NCI-H1694 treated with DMSO at 0.1 percent for 48 hours (cell line): ENCODE results near the gene CHCHD1.
"Not testable (repeated sequence)": the region's sequence is repeated elsewhere in the genome, so short reads cannot be mapped to it uniquely, and the experiment has no call there.

ENCODE experiments used
- DNase-seq: peaks from one replicate; lab custom pipeline; 2025; lab: John Stamatoyannopoulos, UW

The CHCHD1 gene

DNA sequence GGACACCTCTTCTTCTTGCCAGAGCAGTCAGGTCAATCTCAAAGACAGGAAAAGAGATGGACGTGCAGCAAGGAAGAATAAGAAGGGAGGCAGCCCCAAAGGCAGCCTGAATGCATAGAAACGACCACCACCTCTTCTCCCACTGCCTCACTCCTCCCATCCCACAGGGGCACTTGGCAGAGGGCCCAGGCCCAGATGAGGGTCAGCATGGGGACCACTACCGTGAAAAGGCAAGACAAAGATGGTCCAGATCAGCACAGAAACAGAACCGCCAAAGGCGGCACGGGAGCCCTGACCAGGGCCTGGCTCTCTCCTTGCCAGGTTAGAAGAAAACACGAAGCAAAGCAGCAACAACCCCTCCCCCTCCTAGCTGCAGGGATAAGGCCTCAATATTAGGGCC is 31.5 kb downstream of the CHCHD1 start:
- DNase-seq = no peak

DNA sequence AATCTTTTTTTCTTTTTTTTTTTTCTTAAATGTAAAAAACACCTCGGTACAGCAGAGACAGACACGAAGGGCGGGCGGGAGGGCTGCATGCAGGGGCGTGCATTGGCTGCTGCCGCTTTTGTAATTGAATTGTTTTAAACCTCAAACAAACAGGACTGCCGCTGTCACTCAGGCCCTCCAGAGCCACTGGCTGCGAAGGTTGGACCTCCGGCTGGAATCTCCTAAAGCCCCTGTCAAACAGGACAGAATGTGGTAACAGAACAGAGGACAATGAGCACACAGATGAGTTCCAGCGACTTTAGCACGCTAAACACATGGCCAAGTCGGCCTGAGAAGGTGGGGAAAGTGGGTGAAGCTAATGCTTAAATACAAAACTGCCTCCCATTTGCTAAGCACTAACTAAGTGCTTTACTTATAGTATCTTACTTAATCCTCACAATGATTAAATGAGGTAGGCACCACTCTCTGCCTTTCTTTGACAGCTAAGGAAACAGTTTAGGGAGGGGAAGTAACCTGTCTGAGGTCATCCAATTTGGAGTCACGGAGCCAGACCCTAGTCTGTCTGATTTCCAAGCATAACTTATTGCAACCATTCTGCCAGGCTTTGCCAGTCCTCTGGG is 32.5 kb downstream of the CHCHD1 start:
- no peak for DNase-seq

DNA sequence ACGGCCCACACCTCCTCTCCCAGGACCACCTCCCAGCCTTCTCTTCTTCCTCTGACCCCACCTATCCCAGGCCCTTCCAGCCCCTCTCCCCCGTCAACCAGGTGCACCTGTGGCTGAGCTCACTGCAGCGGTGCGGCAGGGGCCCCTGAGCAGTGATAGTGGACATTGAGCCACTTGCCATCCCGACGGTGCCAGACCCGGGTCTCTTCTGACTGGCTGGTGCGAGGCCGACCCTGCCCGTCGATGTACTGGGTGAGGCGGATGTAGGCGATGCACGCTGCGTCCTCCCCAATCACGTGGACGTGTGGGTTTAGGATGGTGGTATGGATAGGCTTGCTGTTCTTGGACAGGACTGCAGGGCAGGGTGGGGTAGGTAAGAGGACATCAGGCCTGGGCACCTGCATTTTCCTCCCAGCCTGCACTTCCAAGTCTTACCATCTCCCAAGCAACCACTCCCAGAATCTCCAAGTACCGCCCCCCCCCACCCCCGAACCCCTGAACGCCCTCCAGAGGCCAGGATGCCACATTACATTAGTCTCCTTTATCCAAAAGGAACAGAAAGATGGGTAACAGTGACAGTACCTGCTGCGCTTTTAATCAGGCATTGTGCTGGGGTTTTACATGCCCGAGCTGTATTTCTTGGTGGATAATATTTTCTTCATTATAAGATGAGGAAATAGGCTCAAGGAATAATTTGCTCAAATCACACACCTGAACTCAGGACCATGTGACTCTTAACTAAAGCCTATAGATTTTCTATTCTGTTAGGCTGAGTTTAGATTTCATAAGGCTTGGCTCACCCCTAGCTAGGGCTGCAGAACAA is 33.3 kb downstream of the CHCHD1 start:
- no peak for DNase-seq

DNA sequence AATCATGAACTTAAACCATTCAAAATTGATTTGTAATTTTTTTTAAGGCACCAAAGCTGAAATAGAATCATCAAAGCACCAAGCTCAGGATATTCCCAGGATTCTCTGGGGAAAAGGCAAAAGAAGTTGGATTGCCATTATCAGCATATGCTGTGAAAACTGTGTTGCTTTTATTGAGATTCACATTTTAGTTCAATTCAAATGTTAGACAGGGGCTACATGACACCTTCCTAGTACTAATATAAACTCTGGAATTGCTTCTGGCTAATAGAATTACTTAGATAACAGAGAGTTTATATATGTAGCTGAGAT is 33.8 kb downstream of the CHCHD1 start:
- DNase-seq = no peak

DNA sequence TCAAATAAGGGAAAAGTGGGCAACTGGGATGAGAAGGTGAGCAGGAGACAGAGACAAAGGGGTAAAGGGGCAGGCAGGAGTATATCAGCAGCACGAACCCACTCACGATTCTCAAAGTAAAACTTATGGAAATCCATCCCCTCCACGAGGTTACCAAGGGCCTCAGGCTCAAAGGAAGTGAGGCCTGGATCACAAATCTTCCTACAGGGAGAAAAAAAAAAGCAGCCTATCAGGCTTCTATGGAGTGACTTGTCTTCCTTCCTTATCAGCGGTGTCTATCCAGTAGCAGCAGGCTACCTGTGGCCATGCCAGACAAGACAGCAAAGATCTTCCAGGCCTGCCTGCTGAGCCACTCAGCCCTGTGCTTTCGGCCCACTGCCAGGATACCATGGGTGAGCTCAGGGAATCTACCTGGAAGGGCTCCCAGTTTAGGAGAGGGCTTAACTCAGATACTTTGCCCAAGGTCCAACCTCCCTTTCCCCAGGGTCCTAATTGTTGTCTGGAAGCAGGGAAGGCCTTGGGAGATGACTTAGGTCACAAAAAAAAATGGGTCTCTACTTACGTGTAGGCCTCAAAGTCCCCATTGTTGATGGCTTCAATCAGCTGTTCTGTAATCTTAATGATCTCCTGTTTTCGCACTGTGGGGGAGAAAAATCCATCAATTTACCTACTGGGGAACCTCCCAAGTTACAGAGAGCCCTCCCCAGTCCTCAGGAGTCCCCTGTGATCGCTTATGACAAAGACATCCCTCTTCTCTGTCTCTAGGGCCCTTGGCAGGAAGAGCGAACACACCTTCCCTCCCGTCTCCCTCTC is 35.3 kb downstream of the CHCHD1 start:
- no peak for DNase-seq

DNA sequence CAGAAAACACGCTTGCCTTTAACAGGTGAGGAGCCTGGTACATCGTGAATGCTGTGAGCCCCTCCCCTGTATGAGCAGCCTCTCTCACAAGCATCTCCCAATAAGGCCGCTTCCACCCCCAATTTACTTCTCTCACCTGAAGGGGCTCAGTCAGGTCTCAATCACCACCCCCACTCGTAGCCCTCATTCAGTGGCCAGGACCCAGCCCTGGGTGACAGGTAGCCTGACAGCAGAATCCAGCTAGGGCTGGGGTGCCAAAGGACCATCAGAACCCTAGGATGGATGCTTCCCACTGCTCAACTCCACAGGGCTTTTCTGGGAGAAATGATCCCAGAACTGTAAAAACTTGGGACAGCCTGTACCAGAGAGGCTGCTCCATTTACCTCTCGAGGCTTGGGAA is 36.0 kb downstream of the CHCHD1 start:
- DNase-seq = no peak

DNA sequence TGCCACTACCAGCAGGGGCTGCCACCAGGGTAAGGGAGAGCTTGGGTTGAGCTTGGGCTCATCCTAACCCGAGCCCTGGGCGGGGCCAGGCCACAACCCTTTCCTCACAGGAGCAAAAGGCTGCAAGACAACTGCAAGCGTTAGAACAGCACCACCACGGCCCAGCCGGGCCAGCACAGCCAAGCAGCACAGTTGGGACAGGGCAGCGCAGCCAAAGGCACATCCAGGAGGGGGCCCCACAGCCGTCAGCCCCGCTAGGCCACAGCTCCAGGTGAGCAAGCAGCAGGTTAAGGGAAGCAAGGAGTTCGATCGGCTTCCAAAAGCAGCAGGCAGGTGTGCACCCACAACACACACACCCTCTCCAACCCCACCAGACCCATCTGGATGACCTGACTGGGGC is 36.6 kb downstream of the CHCHD1 start:
- no peak for DNase-seq

DNA sequence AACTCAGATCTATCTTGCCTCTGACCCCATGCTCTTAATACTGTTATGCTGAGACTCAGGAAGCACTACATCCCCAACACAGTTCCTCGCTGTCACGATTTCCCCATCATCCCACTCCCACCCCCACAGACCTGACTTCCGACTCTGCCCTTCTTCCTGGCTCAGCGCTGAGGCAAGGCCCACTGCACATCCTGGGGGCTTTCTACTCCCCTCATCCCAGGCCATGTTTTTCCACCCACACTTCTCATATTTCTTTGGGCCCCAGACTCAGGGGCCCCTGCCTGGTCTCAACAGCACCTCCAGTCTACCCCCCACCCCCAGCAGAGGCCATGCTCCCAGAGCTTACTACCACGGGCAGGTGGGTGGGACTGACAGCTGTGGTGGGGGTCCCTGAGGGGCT is 37.2 kb downstream of the CHCHD1 start:
- no peak for DNase-seq

DNA sequence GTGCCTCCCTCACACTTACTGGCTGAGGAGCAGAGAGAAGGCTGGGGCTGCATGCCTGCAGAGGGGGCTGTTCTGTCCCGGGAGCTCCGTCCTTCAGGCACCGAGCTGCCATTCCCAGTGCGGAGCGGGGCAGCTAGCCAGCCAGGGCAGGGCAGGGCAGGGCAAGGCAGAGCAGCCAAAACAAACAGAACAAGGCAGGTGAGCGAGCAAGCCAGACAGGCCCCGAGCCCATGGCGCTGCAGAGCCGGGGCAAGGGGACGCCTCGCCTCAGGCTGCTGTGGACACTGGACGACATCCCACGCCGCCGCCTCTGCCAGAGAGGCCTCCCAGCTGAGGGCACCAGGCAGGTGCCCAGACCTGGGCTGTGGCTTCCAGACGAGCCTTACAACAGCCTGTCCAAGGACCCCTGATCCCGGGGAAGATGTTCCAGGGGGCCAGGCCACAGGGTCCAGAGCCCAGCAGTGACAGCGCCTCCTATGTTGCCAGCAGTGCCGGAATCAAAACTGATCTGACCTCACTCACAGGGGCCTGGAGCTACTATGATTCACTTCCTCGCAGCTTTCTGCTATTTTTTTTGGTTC is 37.8 kb downstream of the CHCHD1 start:
- no peak for DNase-seq

DNA sequence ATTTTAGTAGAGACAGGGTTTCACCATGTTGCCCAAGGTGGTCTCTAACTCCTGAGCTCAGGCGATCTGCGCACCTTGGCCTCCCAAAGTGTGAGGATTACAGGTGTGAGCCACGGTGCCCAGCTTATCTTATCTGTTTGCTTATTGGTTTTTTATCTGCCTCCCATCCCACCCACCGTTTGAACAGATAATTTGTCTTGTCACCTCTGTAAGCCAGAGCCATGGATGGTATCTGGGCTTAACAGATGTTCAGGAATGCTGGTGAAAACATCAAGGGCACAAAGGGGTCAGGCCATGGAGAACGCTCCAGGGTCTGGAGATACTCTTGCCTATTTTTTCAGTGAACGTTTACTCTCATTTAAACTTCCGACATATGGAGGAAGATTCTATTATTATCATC is 41.5 kb downstream of the CHCHD1 start:
- DNase-seq = no peak

DNA sequence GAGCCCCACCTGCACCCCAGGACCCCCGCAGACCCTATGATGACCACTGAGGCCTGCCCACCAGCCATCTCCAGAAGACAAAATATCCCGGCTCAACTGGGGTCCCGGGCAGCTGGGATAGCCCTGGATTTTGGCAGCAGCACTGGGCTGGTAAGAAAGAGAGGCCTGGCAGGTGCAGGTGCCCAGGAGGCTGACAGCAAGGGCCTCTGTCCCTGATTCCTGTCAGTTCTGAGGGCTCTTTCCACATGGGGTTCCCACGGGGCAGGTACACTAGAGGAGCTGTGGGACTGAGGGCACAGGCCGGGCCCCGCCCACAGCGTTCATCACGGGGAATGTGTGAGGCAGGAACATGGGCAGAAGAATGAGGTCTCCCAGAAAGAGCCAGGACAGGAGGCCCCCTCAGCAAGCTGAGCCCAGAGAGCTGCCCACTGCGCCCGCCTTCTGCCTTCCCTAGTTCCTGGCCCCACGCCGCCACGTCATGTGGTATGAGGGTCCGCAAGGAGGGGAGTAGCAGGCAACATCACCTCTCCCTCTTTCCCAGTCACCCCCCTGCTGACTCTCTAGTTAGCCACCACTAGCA is 42.4 kb downstream of the CHCHD1 start:
- no peak for DNase-seq

DNA sequence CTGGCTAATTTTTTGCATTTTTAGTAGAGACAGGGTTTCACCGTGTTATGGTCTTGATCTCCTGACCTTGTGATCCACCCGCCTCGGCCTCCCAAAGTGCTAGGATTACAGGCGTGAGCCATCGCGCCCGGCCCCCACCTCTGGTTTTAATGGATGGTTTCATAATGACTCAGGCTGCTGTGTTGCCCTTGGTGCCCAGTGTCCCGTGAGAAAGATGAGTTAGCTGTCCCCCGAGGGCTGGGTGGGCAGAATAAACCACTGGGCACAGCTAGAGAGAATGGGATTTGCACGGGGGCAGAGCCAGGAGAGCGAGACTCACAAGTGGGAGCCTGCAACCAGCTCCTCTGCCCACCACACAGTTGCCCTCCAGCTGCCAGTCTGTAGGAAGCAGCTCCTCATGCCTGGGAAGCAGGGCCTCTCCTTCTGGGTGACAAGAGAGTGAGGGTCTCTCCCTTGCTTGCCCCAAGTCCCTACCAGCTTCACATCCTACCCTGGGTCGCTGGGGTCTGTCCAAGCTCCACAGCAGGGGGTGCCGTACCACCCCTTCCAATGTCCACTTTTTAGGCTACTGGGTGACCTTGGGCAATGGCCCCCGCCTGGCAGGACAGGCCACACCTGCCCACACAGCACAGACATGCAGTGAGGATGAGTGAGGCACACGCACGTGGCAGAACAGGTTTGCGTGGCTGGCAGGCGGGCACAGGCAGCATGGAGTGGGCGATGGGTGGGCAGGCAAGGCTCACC is 45.7 kb downstream of the CHCHD1 start:
- no peak for DNase-seq

DNA sequence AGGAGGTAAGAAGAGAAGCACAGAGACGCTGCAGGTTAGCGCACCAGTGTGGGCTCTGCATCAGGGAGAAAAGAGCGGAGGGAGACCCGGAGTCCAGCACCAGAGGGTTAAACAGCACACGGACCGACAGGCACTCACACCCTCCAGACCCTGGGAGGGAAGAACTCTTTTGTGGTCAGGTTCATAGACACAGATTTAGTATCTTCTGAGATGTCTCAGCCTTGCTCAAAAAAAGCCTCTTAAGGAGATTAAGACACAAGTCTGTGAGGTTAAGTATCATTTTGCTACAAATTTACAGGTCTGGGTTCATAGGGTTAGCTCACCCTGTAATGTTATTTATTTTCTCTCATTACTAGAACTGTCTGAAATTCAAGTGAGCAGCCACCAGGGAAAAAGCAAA is 46.3 kb downstream of the CHCHD1 start:
- DNase-seq = no peak

DNA sequence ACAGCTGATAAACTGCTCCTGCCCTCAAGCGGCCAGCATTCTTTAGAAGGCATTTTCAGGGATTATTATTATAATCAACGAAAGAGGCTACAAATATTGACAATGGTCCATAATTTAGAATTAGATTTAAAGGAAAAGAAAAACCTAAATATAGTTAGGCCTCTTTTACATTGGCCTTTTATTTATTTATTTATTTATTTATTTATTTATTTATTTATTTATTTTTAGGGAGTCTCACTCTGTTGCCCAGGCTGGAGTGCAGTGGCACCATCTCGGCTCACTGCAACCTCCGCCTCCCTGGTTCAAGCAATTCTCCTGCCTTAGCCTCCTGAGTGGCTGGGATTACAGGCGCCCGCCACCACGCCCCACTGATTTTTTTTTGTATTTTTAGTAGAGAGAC is 47.2 kb downstream of the CHCHD1 start:
- not testable (repeated sequence) for DNase-seq
